Central memory CD8-positive, alpha-beta T cell (primary cell): ENCODE results near the gene KRTAP6-2.

Experiments
- ATAC-seq: fragments of 150-1000 bp; cut with Tn5 transposase; replicated peaks from 2 replicates; pipeline ENCODE4 v1.10.0; 2022; ENCODE audit warnings: mild to moderate bottlenecking, moderate FRiP score, moderate number of reproducible peaks; ENCODE audit not compliant: poor library complexity, severe bottlenecking; ENCODE audit errors: extremely low read depth
- DNase-seq, 2 donors: peaks; one replicate each; pipeline ENCODE4 v3.0.0; 2021; ENCODE audit warnings: low spot score in 2 of 2
- H3K27ac Mint-ChIP-seq: one replicate; pipeline ENCODE4 v1.8.0; 2022; ENCODE audit warnings: low read depth, mild to moderate bottlenecking, moderate library complexity, mixed read lengths
- H3K27me3 Mint-ChIP-seq: one replicate; pipeline ENCODE4 v1.8.0; 2022; ENCODE audit warnings: mixed read lengths
- H3K36me3 Mint-ChIP-seq: one replicate; pipeline ENCODE4 v1.8.0; 2022; ENCODE audit warnings: mild to moderate bottlenecking, moderate library complexity, mixed read lengths; ENCODE audit not compliant: insufficient read depth
- H3K4me1 Mint-ChIP-seq: one replicate; pipeline ENCODE4 v1.8.0; 2022; ENCODE audit warnings: mixed read lengths
- H3K4me3 Mint-ChIP-seq: one replicate; pipeline ENCODE4 v1.8.0; 2022; ENCODE audit warnings: mild to moderate bottlenecking, moderate library complexity, mixed read lengths
- H3K9me3 Mint-ChIP-seq: one replicate; pipeline ENCODE4 v1.8.0; 2022; ENCODE audit warnings: mixed read lengths

Gene KRTAP6-2, protein sequence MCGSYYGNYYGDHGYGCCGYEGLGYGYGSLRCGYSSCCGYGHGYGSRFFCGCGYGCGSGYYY

DNA sequence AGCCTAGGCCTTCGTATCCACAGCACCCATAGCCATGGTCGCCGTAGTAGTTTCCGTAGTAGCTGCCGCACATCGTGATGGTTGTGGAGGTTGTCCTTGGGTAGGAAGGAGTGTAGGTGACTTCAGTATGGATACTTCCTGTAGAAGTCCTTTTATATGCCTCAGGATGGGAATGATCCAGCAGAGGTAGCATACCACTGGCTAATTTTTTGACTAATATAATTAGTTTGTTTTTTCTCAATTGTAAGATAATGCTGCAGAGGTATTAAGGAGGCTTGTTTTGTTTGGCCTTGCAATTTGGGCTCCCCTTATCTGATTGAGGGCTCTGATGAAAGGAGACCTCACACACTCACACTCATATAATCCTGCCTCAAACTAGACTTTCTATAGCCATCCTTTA, at the start of gene KRTAP6-2:
TSS of gene KRTAP6-2 (minus strand) at position 101 of the 400 bp plus-strand sequence. CDS start at position 73, 28 bp downstream.
- Mint-ChIP-seq H3K36me3 (no peaks in the 10 kb centered on the region), H3K27me3 (no peaks in the 10 kb centered on the region), H3K27ac (no peak within 1 kb of the TSS), H3K4me3 (no peak within 1 kb of the TSS), H3K9me3 (peaks cover 18% of the 10 kb centered on the region), H3K4me1 (no peaks in the 10 kb centered on the region)
- DNase-seq (no peak), ATAC-seq (no peak)

DNA sequence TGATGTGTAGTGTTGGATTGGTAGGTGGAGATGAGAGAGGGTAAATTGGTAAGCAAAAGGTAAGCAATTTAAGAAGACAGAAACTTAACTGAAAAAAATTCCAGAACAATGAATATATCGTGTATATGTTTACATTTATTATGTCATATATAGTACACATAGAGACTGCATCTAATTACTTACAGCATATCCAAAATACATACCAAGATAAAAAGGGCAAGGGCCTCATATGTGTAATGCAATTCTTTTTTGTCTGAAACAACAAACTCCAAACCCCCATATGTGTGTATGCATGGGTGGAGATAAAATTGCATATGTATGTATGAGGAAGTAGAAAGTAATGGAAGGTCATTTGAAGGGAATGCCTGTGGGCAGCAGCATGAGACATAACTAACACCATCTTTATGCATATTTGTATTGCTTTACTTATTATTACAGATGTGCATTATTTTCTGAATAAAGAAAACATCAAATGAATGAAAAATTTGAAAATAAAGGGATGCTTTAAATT, 48.3 kb upstream of the KRTAP6-2 start:
- H3K9me3 Mint-ChIP-seq, result peaks cover 5% of the 10 kb centered on the region
- no peaks in the 10 kb centered on the region for H3K36me3 Mint-ChIP-seq
- H3K4me3 Mint-ChIP-seq, result no peak overlapping the region
- no peak overlapping the region for H3K27ac Mint-ChIP-seq
- DNase-seq, result no peak
- H3K27me3 Mint-ChIP-seq, result no peaks in the 10 kb centered on the region
- no peak for ATAC-seq
- H3K4me1 Mint-ChIP-seq, result no peaks in the 10 kb centered on the region

DNA sequence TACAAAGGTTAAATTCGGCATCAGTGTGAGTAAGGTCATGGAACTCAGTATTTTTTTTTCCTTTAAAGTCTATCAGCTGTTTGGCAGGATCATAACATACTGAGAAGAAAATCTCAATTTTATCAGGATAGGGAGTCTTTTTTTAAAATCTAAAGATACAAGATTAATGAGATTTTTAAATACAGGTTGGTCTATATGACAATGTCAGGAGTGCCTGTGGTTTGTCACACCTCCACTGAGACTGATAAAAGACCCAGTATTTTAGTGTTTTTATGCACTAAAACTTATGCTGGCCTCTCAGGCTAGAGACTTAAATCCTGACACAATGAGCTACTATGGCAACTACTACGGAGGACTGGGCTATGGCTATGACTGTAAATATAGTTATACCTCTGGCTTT, 43.9 kb upstream of the KRTAP6-2 start, which contains the start of gene KRTAP20-3:
TSS of gene KRTAP20-3 (plus strand) at position 301 of the 400 bp plus-strand sequence.
- Mint-ChIP-seq H3K27me3 (no peaks in the 10 kb centered on the region), H3K4me3 (no peak within 1 kb of the TSS), H3K27ac (no peak within 1 kb of the TSS), H3K36me3 (no peaks in the 10 kb centered on the region), H3K4me1 (no peaks in the 10 kb centered on the region), H3K9me3 (peaks cover 5% of the 10 kb centered on the region)
- ATAC-seq (no peak), DNase-seq (no peak)

DNA sequence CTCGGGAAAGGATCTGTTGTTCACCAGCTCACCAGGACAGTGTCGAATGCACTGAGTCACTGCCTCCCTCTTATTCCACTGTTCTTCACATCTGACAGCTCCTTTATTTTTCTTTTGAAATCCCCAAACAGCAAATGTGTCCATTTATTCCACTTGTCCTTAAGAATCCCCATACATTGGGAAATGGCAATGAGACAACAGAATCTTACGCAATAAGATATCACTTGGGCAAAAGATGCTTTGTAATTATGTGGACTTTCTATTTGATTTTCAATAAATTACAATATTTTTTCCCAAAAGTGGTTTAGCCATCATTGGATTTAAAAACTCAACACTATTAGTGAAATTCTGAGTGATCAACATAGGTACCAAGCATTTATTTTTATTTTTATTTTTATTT, 40.0 kb upstream of the KRTAP6-2 start:
- Mint-ChIP-seq H3K27me3 (no peaks in the 10 kb centered on the region), H3K9me3 (peaks cover 3% of the 10 kb centered on the region), H3K4me3 (no peak overlapping the region), H3K4me1 (no peaks in the 10 kb centered on the region), H3K27ac (no peak overlapping the region), H3K36me3 (no peaks in the 10 kb centered on the region)
- ATAC-seq, result no peak
- no peak for DNase-seq

DNA sequence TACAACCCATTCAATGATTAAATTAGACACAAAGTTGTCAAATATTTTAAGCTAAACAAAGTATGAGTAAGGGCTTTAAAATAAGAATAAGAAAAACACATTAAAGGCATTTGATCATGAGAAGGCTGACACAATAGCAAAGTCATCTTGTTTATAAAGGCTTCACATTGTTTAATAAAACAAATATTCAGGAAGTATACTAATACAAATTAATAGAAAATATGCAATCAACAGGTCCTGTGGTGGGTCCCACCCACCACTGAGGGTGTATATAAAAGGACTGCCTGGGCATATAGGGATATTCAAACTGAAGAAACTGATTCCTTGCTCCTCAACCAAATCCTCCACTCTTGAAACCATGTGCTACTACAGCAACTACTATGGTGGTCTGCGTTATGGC, 36.2 kb upstream of the KRTAP6-2 start, which contains the start of gene KRTAP20-2:
TSS of gene KRTAP20-2 (plus strand) at position 301 of the 400 bp plus-strand sequence. CDS start at position 359, 58 bp downstream.
- Mint-ChIP-seq H3K9me3 (peaks cover 8% of the 10 kb centered on the region), H3K4me1 (no peaks in the 10 kb centered on the region), H3K27ac (no peak within 1 kb of the TSS), H3K4me3 (no peak within 1 kb of the TSS), H3K36me3 (no peaks in the 10 kb centered on the region), H3K27me3 (no peaks in the 10 kb centered on the region)
- ATAC-seq (no peak), DNase-seq (no peak)

DNA sequence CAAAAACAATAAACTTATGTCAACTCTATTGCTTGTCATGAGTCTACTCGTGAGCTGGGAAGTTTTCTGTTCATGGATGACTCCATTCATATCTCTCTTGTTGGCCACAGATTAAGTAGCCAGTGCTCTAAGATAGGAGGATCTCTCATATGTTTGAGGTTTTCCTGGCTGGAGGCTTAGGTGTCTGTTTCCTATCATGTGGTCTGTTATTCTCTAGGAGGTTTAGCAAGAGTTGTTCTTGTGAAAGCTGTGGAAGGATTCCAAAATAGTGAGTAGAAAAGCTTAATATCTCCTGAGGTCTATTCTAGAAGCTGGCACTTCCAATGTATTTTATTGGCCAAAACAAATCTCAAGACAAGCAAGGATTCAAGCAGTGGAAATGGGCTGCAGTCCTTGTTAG, 30.5 kb upstream of the KRTAP6-2 start:
- no peak for ATAC-seq
- H3K27me3 Mint-ChIP-seq, result no peaks in the 10 kb centered on the region
- H3K36me3 Mint-ChIP-seq, result no peaks in the 10 kb centered on the region
- peaks cover 12% of the 10 kb centered on the region for H3K9me3 Mint-ChIP-seq
- no peak overlapping the region for H3K4me3 Mint-ChIP-seq
- H3K4me1 Mint-ChIP-seq, result no peaks in the 10 kb centered on the region
- no peak overlapping the region for H3K27ac Mint-ChIP-seq
- DNase-seq, result no peak

DNA sequence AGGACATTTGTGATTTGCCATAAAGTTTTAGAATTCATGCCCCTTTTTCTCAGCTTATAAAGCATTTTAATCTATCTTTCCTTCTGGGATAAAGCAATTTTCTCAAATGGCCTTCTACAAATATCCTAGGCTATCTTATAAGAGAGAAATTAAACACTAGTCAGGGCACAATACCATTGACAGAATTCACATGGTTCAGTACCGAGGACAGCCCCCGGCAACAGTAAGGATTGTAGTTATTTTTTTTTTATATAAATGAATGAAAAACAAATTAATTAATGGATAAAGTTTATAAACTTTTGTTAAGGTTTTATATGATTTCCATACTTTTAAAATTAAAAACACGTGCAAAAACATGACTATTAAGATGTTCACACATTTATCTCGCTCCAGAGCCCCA, 29.4 kb upstream of the KRTAP6-2 start:
- H3K4me3 Mint-ChIP-seq, result no peak overlapping the region
- no peaks in the 10 kb centered on the region for H3K4me1 Mint-ChIP-seq
- DNase-seq (no peak), ATAC-seq (no peak)
- H3K36me3 Mint-ChIP-seq, result no peaks in the 10 kb centered on the region
- H3K27ac Mint-ChIP-seq, result no peak overlapping the region
- no peaks in the 10 kb centered on the region for H3K27me3 Mint-ChIP-seq
- H3K9me3 Mint-ChIP-seq, result peaks cover 12% of the 10 kb centered on the region

DNA sequence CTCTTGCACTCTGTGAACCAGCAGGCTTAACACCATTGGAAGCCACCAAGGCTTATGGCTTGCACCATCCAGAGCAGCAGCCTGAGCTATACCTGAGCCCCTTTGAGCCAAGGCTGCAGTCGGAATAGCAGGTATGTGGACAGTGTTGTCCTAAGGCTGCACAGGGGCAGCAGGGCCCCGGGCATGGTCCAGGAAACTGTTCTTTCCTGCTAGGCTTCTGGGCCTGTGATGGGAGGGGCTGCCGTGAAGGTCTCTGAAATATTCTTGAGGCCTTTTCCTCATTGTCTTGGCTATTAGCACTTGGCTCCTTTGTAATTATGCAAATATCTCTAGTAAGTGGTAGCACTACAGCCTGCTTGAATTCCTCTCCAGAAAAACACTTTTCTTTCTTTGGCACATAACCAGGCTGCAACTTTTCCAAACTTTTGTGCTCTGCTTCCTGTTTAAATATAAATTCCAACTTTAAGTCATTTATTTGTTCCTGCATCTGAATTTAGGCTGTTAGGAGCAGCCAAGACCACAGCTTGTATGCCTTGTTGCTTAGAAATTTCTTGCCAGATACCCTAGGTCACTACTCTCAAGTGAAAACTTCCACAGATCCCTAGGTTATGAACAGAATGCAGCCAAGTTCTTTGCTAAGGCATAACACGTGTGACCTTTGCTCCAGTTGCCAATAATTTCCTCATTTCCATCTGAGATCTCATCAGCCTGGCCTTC, 26.9 kb upstream of the KRTAP6-2 start:
- Mint-ChIP-seq H3K4me1 (no peaks in the 10 kb centered on the region), H3K36me3 (no peaks in the 10 kb centered on the region), H3K27ac (no peak overlapping the region), H3K4me3 (no peak overlapping the region), H3K9me3 (peaks cover 4% of the 10 kb centered on the region), H3K27me3 (no peaks in the 10 kb centered on the region)
- ATAC-seq (no peak), DNase-seq (no peak)

DNA sequence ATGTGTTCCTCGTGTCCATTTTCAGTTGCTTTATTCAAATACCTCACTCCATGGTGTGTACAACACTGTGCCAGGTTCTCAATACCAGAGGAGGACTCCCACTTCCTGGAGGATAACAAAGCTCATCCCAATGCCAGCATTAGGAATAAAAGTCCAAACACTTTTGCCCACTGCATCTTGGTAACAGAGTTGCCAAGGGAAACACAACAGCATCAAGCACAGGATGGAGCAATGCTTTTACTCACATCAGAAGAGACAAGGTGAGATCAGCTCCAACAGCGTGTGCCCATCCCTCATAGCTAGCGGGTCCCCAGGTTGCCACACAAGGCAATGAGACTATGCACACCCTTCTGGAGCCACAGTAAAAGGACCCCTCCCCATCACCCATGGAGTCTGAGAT, 24.7 kb upstream of the KRTAP6-2 start:
- no peaks in the 10 kb centered on the region for H3K4me1 Mint-ChIP-seq
- no peaks in the 10 kb centered on the region for H3K9me3 Mint-ChIP-seq
- no peak for DNase-seq
- ATAC-seq, result no peak
- no peak overlapping the region for H3K4me3 Mint-ChIP-seq
- H3K36me3 Mint-ChIP-seq, result no peaks in the 10 kb centered on the region
- no peaks in the 10 kb centered on the region for H3K27me3 Mint-ChIP-seq
- H3K27ac Mint-ChIP-seq, result no peak overlapping the region

DNA sequence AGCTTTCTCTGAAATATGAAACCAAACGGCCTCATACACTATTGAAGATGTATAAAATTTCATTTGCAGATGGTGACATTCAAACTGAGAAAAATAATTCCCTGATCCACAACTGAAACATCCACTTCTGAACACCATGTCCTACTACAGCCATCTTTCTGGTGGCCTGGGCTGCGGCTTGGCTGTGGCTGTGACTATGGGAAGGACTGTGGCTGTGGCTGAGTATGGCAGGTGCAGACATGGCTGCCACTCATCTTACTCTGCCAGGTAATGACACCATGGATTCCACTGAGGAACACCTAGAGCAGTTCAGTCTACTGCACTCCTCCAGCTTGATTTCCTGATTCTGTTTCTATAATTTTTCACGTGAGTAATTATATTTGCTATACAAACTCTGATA, 21.8 kb upstream of the KRTAP6-2 start, which contains the start of gene KRTAP20-4:
TSS of gene KRTAP20-4 (plus strand) at position 106 of the 400 bp plus-strand sequence.
- DNase-seq, result no peak
- no peaks in the 10 kb centered on the region for H3K27me3 Mint-ChIP-seq
- H3K4me1 Mint-ChIP-seq, result no peaks in the 10 kb centered on the region
- no peak within 1 kb of the TSS for H3K27ac Mint-ChIP-seq
- no peak for ATAC-seq
- no peaks in the 10 kb centered on the region for H3K9me3 Mint-ChIP-seq
- H3K36me3 Mint-ChIP-seq, result no peaks in the 10 kb centered on the region
- no peak within 1 kb of the TSS for H3K4me3 Mint-ChIP-seq

DNA sequence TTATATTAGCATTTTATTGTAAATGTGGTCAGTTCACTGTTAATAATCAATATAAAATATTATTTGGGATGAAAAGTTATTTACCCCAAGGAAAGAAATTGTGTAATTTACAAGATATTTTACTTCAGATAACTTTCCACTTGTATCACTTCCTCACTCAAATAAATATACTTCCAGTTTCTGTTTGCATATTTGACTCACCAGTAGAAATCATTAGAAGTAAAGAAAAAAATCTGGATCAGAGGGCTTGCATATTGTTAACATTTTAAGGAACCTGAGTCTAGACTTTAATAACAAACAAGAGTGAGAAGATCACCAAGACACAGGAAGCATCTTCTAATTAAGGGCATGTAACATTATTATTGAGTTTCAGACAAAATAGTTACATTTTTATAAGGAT, 21.4 kb upstream of the KRTAP6-2 start:
- Mint-ChIP-seq H3K27ac (no peak overlapping the region), H3K36me3 (no peaks in the 10 kb centered on the region), H3K27me3 (no peaks in the 10 kb centered on the region), H3K4me1 (no peaks in the 10 kb centered on the region), H3K9me3 (no peaks in the 10 kb centered on the region), H3K4me3 (no peak overlapping the region)
- no peak for ATAC-seq
- no peak for DNase-seq

DNA sequence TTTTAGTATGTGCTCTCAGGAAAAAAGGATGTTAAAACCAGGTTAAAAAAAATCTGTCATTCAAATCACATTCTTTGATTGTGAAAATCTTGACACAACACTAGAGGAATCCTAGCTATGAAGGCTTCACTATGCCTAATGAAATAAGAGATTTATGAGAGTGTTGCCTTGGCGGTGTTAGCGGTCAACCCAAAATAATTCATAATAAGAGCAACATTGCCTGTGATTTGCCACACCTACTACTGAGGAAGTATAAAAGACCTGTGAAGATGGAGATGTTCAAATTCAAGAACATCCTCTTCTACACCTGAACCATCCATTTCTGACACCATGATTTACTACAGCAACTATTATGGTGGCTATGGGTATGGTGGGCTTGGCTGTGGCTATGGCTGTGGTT, 17.4 kb upstream of the KRTAP6-2 start, which contains the start of gene KRTAP20-1:
TSS of gene KRTAP20-1 (plus strand) at position 301 of the 400 bp plus-strand sequence. CDS start at position 331, 30 bp downstream.
- ATAC-seq (no peak), DNase-seq (no peak)
- no peaks in the 10 kb centered on the region for H3K4me1 Mint-ChIP-seq

DNA sequence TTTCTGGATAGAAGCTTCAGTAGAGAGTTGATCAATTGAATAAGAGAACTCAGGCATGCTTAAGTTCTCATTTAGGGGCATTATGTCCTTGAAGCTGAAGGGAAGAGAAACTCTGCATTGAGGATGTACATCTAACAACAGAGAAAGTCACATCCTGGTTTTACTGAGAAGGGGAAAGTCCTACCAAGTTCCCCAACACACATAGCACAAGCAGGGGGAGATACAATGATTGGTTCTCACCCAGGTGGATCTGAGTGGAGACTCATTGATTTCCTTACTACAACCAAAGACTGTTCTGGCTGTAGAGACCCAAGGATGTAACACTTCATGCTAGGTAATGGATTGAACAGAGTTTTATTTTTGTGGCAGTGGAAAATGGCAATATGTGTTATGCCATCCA, 16.5 kb upstream of the KRTAP6-2 start:
- DNase-seq (no peak), ATAC-seq (no peak)
- no peak overlapping the region for H3K4me3 Mint-ChIP-seq
- no peak overlapping the region for H3K27ac Mint-ChIP-seq
- H3K9me3 Mint-ChIP-seq, result peaks cover 5% of the 10 kb centered on the region
- H3K4me1 Mint-ChIP-seq, result no peaks in the 10 kb centered on the region
- no peaks in the 10 kb centered on the region for H3K27me3 Mint-ChIP-seq
- H3K36me3 Mint-ChIP-seq, result no peaks in the 10 kb centered on the region

More for the DNA sequence above, 17.4 kb upstream of the KRTAP6-2 start, which contains the start of gene KRTAP20-1:
- no peaks in the 10 kb centered on the region for H3K9me3 Mint-ChIP-seq
- no peaks in the 10 kb centered on the region for H3K36me3 Mint-ChIP-seq
- H3K27me3 Mint-ChIP-seq, result no peaks in the 10 kb centered on the region
- H3K4me3 Mint-ChIP-seq, result no peak within 1 kb of the TSS
- H3K27ac Mint-ChIP-seq, result no peak within 1 kb of the TSS
